ENCODE results near the gene DDA1.
"Not testable (repeated sequence)": the region's sequence is repeated elsewhere in the genome, so short reads cannot be mapped to it uniquely, and the experiment has no call there.

The DDA1 gene

GRCh38 chr19:17340871-17341357, 31.6 kb downstream of the DDA1 start:
- Mint-ChIP-seq H3K4me1 (peaks cover 5% of the 10 kb centered on the region), H3K4me3 (no peak overlapping the region), H3K27me3 (no peaks in the 10 kb centered on the region), H3K27ac (no peak overlapping the region), H3K36me3 (no peaks in the 10 kb centered on the region), H3K9me3 (no peaks in the 10 kb centered on the region)

DNA sequence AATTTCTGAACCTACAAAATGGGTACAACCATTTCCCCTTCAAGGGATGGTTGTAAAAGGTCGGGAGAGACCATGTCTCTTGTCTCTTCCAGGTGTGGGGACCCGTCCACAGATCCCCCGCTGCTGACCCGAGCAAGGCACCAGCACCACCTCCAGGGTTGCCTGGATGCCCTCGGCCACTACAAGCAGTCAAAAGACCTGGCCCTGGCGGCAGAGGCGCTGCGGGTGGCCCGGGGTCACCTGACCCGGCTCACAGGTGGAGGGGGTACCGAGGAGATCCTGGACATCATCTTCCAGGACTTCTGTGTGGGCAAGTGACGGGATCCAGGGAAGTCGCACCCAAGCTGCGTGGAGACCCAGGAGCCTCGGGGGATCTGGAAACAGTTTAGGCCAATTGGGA, 32.0 kb downstream of the DDA1 start:
- H3K4me1 Mint-ChIP-seq = peaks cover 10% of the 10 kb centered on the region
- no peaks in the 10 kb centered on the region for H3K9me3 Mint-ChIP-seq
- no peak overlapping the region for H3K4me3 Mint-ChIP-seq
- no peaks in the 10 kb centered on the region for H3K27me3 Mint-ChIP-seq
- H3K36me3 Mint-ChIP-seq = no peaks in the 10 kb centered on the region
- H3K27ac Mint-ChIP-seq = no peak overlapping the region

- Mint-ChIP-seq H3K9me3 (no peaks in the 10 kb centered on the region), H3K36me3 (no peaks in the 10 kb centered on the region), H3K27me3 (no peaks in the 10 kb centered on the region), H3K4me3 (no peak overlapping the region), H3K27ac (no peak overlapping the region), H3K4me1 (peaks cover 11% of the 10 kb centered on the region)
Measured at GRCh38 chr19:17341845-17342244, 32.5 kb downstream of the DDA1 start.

DNA sequence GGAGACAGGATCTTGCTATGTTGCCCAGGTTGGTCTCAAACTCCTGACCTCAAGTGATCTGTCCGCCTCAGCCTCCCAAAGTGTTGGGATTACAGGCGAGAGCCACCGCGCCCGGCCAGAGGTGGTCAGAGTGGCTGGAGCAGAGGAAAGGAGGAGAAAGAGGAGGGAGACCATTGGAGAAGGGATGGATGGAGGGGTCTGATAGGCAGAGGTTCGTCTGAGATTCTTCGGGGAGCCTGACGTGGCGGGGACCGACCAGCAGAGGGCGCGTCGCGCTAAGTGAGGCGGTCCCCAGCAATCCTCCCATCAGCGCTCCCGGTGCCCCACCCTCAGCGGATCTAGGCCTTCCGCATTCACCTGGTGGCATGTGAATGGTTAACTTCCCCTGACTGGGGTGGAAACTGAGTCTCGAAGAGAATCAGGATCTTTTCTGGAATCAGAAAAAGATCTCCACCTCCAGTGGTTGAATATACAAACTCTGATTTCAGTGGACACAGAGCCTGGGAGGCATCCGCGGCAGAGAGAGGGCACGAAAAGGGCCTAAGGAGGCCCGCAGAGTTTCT, 36.8 kb downstream of the DDA1 start:
- Mint-ChIP-seq H3K27me3 (peaks cover 5% of the 10 kb centered on the region), H3K27ac (no peak overlapping the region), H3K4me1 (peaks cover 6% of the 10 kb centered on the region), H3K9me3 (no peaks in the 10 kb centered on the region), H3K36me3 (no peaks in the 10 kb centered on the region), H3K4me3 (no peak overlapping the region)

- Mint-ChIP-seq H3K36me3 (no peaks in the 10 kb centered on the region), H3K4me3 (no peak overlapping the region), H3K27me3 (peaks cover 9% of the 10 kb centered on the region), H3K9me3 (no peaks in the 10 kb centered on the region), H3K4me1 (peaks cover 6% of the 10 kb centered on the region), H3K27ac (no peak overlapping the region)
Measured at GRCh38 chr19:17347361-17347760, 38.0 kb downstream of the DDA1 start.

- Mint-ChIP-seq H3K27ac (no peak overlapping the region), H3K27me3 (peaks cover 9% of the 10 kb centered on the region), H3K36me3 (no peaks in the 10 kb centered on the region), H3K4me1 (peaks cover 6% of the 10 kb centered on the region), H3K9me3 (no peaks in the 10 kb centered on the region), H3K4me3 (no peak overlapping the region)
Measured at GRCh38 chr19:17347877-17348276, 38.5 kb downstream of the DDA1 start.

- H3K36me3 Mint-ChIP-seq = no peaks in the 10 kb centered on the region
- H3K27me3 Mint-ChIP-seq = peaks cover 10% of the 10 kb centered on the region
- H3K4me3 Mint-ChIP-seq = no peak overlapping the region
- no peaks in the 10 kb centered on the region for H3K9me3 Mint-ChIP-seq
- peaks cover 6% of the 10 kb centered on the region for H3K4me1 Mint-ChIP-seq
- H3K27ac Mint-ChIP-seq = no peak overlapping the region
Measured at GRCh38 chr19:17348700-17349099, 39.3 kb downstream of the DDA1 start.

DNA sequence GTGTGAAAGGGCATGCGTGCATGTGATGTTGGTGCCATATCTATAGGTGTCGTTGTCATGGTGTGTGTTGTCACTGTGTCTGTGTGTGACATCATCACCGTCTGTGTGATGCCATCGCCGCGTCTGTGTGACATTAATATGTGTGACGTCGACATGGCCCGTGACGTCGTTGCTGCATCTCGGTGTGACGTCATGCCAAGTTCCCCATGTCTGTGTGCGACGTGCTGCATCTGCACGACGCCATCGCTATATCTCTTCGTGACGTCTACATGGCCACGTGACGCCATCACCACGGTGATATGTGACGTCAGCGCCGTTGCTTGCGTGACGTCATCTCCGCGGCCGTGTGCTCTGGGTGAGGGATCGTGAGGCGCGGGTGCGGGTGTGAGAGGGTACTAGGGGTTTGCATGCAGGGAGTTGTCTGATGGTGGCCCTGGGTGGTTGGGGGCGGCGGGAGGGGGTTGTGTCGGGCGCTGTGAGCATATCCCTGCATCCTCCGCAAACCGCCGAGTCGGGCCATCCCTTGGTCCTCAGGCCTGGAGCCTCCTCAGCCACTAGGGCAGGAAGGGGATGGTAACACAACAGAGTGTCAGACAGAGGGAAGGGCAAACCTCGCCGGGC, 42.6 kb downstream of the DDA1 start:
- Mint-ChIP-seq H3K27ac (no peak overlapping the region), H3K9me3 (no peaks in the 10 kb centered on the region), H3K4me1 (no peaks in the 10 kb centered on the region), H3K27me3 (peaks cover 10% of the 10 kb centered on the region), H3K36me3 (no peaks in the 10 kb centered on the region), H3K4me3 (no peak overlapping the region)

DNA sequence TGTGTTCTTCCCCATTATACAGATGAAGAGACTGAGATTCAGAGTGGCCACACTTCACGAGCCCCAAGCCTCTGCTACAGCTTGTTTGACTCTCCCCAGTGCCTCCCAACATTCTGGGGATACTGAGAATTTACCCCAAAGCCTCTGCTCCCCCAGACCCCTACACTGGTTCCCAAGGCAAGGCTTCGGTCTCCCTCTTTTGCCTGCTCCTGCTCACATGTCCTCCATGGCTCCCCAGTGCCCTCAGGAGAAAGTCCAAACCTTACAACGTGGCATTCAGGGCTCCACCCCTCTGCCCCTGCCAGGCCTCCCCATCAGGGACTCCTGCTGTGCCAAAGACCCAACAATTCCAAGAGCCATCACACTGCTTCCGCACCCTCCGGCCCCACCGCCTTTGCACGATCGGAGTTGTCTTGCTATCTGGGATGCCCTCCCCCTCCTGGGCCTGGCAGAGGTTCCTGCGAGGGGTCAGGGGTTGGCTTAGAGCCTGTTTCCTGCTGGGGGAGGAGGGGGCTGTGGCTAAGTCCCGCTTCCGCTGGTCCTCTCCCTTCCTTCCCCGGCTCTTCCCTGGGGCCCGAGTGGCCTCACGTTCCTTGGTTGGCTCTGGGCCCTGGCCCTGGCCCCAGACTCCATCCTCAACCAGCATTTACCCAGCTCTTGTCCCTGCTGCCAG, 43.4 kb downstream of the DDA1 start:
- H3K4me3 Mint-ChIP-seq = no peak overlapping the region

GRCh38 chr19:17353386-17353785, 44.0 kb downstream of the DDA1 start:
- H3K36me3 Mint-ChIP-seq = no peaks in the 10 kb centered on the region
- H3K27ac Mint-ChIP-seq = no peak overlapping the region
- H3K4me3 Mint-ChIP-seq = no peak overlapping the region
- peaks cover 7% of the 10 kb centered on the region for H3K27me3 Mint-ChIP-seq
- no peaks in the 10 kb centered on the region for H3K9me3 Mint-ChIP-seq
- H3K4me1 Mint-ChIP-seq = no peaks in the 10 kb centered on the region

More for the DNA sequence above, 43.4 kb downstream of the DDA1 start:
- Mint-ChIP-seq H3K27me3 (peaks cover 9% of the 10 kb centered on the region), H3K27ac (no peak overlapping the region), H3K36me3 (no peaks in the 10 kb centered on the region), H3K9me3 (no peaks in the 10 kb centered on the region), H3K4me1 (no peaks in the 10 kb centered on the region)

- no peaks in the 10 kb centered on the region for H3K4me1 Mint-ChIP-seq
- no peaks in the 10 kb centered on the region for H3K36me3 Mint-ChIP-seq
- H3K27ac Mint-ChIP-seq = no peak overlapping the region
- H3K4me3 Mint-ChIP-seq = no peak overlapping the region
- H3K27me3 Mint-ChIP-seq = peaks cover 1% of the 10 kb centered on the region
- H3K9me3 Mint-ChIP-seq = no peaks in the 10 kb centered on the region
Measured at GRCh38 chr19:17357078-17357666, 47.8 kb downstream of the DDA1 start.

- Mint-ChIP-seq H3K9me3 (no peaks in the 10 kb centered on the region), H3K4me1 (no peaks in the 10 kb centered on the region), H3K4me3 (no peak overlapping the region), H3K36me3 (no peaks in the 10 kb centered on the region), H3K27ac (no peak overlapping the region), H3K27me3 (peaks cover 1% of the 10 kb centered on the region)
Measured at GRCh38 chr19:17357724-17358123, 48.4 kb downstream of the DDA1 start.

GRCh38 chr19:17358395-17358794, 49.0 kb downstream of the DDA1 start:
- H3K4me1 Mint-ChIP-seq = no peaks in the 10 kb centered on the region
- H3K9me3 Mint-ChIP-seq = no peaks in the 10 kb centered on the region
- no peak overlapping the region for H3K27ac Mint-ChIP-seq
- H3K27me3 Mint-ChIP-seq = peaks cover under 1% of the 10 kb centered on the region
- no peak overlapping the region for H3K4me3 Mint-ChIP-seq
- no peaks in the 10 kb centered on the region for H3K36me3 Mint-ChIP-seq

GRCh38 chr19:17359905-17360800, 50.8 kb downstream of the DDA1 start:
- Mint-ChIP-seq H3K27me3 (no peaks in the 10 kb centered on the region), H3K4me3 (no peak overlapping the region), H3K27ac (no peak overlapping the region), H3K4me1 (no peaks in the 10 kb centered on the region), H3K36me3 (no peaks in the 10 kb centered on the region), H3K9me3 (no peaks in the 10 kb centered on the region)

- not testable (repeated sequence) for H3K9me3 Mint-ChIP-seq, H3K4me3 Mint-ChIP-seq, H3K36me3 Mint-ChIP-seq, H3K4me1 Mint-ChIP-seq, H3K27me3 Mint-ChIP-seq, H3K27ac Mint-ChIP-seq
Measured at GRCh38 chr19:17363852-17364605, 54.7 kb downstream of the DDA1 start.
